Measurements from ENCODE around the gene ADNP2. TPM values are rescaled to one million over a fixed set of nuclear protein-coding genes. Genes with fewer than 3 reads are reported as not detected.

Gene ADNP2
- total RNA-seq, 1 donor from 2014 or later, result 28.4 TPM

DNA sequence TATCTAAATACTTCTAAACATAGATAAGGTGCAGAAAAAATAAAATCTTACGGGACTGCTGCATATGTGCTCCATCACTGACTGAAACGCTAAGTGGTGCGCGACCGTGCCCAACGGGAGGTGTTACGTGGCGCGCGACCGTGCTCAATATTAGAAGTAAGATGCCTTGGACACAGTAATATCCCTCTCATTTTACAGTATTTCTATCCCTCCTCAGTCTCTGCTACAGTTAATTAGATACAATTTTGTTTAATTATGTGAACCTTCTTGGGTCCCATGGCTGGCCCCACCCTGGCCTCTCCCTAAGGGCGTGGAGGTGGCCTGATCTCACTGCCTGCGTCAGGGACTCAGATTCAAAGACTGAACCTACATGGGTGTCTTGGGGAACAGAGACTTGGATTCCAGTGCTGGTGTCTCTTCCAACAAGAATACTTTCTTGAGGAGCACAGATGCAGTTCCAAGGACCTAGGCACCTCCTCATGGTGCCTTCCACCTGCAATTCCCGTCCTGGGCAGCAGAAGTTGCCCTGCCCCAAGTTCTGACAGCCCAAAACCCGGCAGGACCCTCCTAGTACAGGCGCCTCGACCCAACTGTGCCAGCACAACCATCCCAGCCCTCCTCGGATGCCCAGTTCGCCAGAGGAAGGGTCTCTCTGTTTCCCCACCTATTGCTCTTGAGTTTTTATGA lies 79.0 kb downstream of the ADNP2 start:
- Mint-ChIP-seq H3K36me3 (peaks cover 3% of the 10 kb centered on the region), H3K27me3 (no peaks in the 10 kb centered on the region), H3K9me3 (no peaks in the 10 kb centered on the region), H3K4me1 (ENCODE audit: unreplicated experiment) (peaks cover 12% of the 10 kb centered on the region), H3K27ac (no peak overlapping the region), H3K4me3 (no peak overlapping the region)
- TF ChIP-seq, protein P1, sequence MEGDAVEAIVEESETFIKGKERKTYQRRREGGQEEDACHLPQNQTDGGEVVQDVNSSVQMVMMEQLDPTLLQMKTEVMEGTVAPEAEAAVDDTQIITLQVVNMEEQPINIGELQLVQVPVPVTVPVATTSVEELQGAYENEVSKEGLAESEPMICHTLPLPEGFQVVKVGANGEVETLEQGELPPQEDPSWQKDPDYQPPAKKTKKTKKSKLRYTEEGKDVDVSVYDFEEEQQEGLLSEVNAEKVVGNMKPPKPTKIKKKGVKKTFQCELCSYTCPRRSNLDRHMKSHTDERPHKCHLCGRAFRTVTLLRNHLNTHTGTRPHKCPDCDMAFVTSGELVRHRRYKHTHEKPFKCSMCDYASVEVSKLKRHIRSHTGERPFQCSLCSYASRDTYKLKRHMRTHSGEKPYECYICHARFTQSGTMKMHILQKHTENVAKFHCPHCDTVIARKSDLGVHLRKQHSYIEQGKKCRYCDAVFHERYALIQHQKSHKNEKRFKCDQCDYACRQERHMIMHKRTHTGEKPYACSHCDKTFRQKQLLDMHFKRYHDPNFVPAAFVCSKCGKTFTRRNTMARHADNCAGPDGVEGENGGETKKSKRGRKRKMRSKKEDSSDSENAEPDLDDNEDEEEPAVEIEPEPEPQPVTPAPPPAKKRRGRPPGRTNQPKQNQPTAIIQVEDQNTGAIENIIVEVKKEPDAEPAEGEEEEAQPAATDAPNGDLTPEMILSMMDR (conservative IDR thresholded peaks at IDR 0.05), result no peak
- no peak for DNase-seq (ENCODE audit: extremely low spot score, unreplicated experiment)

DNA sequence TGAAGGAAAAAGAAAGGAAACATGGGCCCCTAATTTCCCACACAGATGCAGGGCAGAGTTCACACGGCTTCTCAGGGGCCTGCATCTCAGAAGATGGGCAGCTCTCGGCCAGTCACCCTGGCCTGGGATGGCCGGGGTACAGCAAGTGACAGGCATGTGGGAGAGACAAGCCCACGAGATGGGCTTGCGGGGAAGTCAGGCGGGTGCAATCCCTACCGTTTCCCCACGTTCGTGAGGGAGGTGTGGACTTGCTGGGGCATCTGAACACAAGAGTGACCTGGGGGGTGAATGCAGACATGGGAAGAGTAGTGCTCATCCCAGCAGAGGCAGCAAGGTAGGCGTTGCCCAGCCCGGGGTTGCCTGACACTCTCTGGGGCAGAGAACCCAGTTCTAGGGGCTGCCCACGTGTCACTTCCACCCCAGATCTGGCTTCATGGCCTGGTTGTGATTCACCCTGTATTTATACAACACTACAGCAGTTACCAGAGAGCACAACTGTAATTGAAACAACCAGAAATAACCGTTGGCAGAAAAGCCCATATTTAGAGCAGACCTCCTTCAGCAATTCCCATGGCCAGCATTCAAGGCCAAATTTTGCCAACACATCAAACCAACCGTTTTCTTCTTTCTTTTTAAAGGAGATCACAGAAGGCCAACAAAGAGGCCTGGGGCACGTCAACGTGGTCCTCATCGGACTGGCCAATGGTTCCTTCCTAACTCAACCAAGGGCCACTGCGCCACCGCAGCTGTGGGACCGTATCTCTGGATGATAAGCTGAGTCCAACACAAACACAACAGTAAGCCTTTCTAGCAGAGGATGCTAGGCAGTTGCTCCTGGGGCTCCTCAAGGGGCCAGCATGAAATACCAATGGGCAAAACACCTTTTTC lies 79.8 kb downstream of the ADNP2 start:
- Mint-ChIP-seq H3K4me1 (ENCODE audit: unreplicated experiment) (peaks cover 5% of the 10 kb centered on the region), H3K4me3 (no peak overlapping the region), H3K27me3 (no peaks in the 10 kb centered on the region), H3K9me3 (no peaks in the 10 kb centered on the region), H3K27ac (no peak overlapping the region), H3K36me3 (peaks cover 3% of the 10 kb centered on the region)
- DNase-seq (ENCODE audit: extremely low spot score, unreplicated experiment), result no peak
- TF ChIP-seq, protein P1 (conservative IDR thresholded peaks at IDR 0.05), result no peak

DNA sequence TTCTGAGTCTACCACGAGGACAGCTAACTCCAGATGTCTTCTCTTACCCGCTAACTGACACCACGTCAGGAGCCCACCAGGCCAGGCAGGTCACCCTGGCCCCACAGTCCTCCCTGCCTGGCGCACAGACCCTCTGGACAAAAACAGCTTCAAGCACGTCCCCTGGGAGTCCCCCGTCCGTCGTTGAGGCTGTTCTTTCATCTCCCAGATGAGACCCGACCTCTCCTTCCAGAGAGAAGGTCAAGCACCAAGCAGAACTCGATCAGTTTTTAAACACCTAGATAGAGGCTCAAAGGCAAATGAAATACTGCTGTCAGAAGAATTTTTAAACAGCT lies 80.4 kb downstream of the ADNP2 start:
- TF ChIP-seq, protein P1 (conservative IDR thresholded peaks at IDR 0.05), result no peak
- DNase-seq (ENCODE audit: extremely low spot score, unreplicated experiment), result no peak
- no peak overlapping the region for H3K4me3 Mint-ChIP-seq
- no peak overlapping the region for H3K27ac Mint-ChIP-seq
- H3K9me3 Mint-ChIP-seq, result no peaks in the 10 kb centered on the region
- H3K27me3 Mint-ChIP-seq, result no peaks in the 10 kb centered on the region
- peaks cover 3% of the 10 kb centered on the region for H3K36me3 Mint-ChIP-seq
- no peaks in the 10 kb centered on the region for H3K4me1 Mint-ChIP-seq (ENCODE audit: unreplicated experiment)

Other genes starting within 250 kb of the ADNP2 start
- 39.3 and 39.7 TPM in 2 replicates for gene SLC66A2, start 157.6 kb upstream of the ADNP2 start, total RNA-seq (ENCODE audit: low replicate concordance)
- 9.9 and 25.0 TPM in 2 replicates for gene HSBP1L1, start 144.6 kb upstream of the ADNP2 start, total RNA-seq (ENCODE audit: low replicate concordance)
- gene TXNL4A, start 120.7 kb upstream of the ADNP2 start, total RNA-seq (ENCODE audit: low replicate concordance), result 103 and 126 TPM in 2 replicates
- 17.7 and 37.8 TPM in 2 replicates for gene RBFA, start 74.8 kb upstream of the ADNP2 start, total RNA-seq (ENCODE audit: low replicate concordance)
- gene PARD6G, start 138.3 kb downstream of the ADNP2 start, total RNA-seq (ENCODE audit: low replicate concordance), result 10.2 and 21.8 TPM in 2 replicates

Data from type B pancreatic cell (in vitro differentiated cells).